ENCODE measurements around the gene ABLIM3. TPM values are rescaled to one million over a fixed set of nuclear protein-coding genes. Genes with fewer than 3 reads are reported as not detected.

The ABLIM3 gene
- total RNA-seq, 1 experiment from 2014 or later: 111 TPM

GRCh38 chr5:149240354-149240998, 99.2 kb downstream of the ABLIM3 start:
- BruUV-seq (replicated peaks): no TSS peak
- CTCF ChIA-PET: no interaction called here
- POLR2A ChIA-PET (ENCODE audit: unreplicated experiment): interaction anchor here (0.5 kb wide), 1 partner anchor 14 kb away, joined by 5 read pairs; no protein-coding TSS in a partner anchor
- no peak for TF ChIP-seq CTCF (conservative IDR thresholded peaks at IDR 0.05)
- TF ChIP-seq EZH2 (IDR thresholded peaks at IDR 0.05; ENCODE audit: low read depth): no peak
- no peaks in the 10 kb centered on the region for H3K4me1 ChIP-seq (replicated peaks; ENCODE audit: insufficient read depth)
- intact Hi-C loops (cut with micrococcal nuclease; ENCODE audit: unreplicated experiment): no loop called here
- H3K4me3 ChIP-seq: no peak overlapping the region
- no peak overlapping the region for H3K4me2 ChIP-seq
- no peak overlapping the region for H2AFZ ChIP-seq
- H3K27me3 ChIP-seq (ENCODE audit: insufficient read depth, low read depth): no peaks in the 10 kb centered on the region
- no peak for DNase-seq
- H3K79me2 ChIP-seq (ENCODE audit: low read depth): no peaks in the 10 kb centered on the region
- no peaks in the 10 kb centered on the region for H3K9me3 ChIP-seq (ENCODE audit: insufficient read depth, low read depth)
- no peaks in the 10 kb centered on the region for H4K20me1 ChIP-seq (ENCODE audit: insufficient read depth)
- H3F3A ChIP-seq (ENCODE audit: insufficient read depth, low read depth): no peaks in the 10 kb centered on the region
- no peak overlapping the region for H3K27ac ChIP-seq
- 0 out of 2 replicates have a peak, but pooled peaks cover 11% of the 10 kb centered on the region for H3K36me3 ChIP-seq (ENCODE audit: low read depth)
- no peaks in the 10 kb centered on the region for H3K9me2 ChIP-seq (ENCODE audit: insufficient read depth)

GRCh38 chr5:149242339-149242738, 101.0 kb downstream of the ABLIM3 start:
- no TSS peak for BruUV-seq (replicated peaks)
- H3K9me3 ChIP-seq (ENCODE audit: insufficient read depth, low read depth): no peaks in the 10 kb centered on the region
- H3K4me3 ChIP-seq: no peak overlapping the region
- no peaks in the 10 kb centered on the region for H3K9me2 ChIP-seq (ENCODE audit: insufficient read depth)
- H3F3A ChIP-seq (ENCODE audit: insufficient read depth, low read depth): no peaks in the 10 kb centered on the region
- H3K36me3 ChIP-seq (ENCODE audit: low read depth): peaks cover 22% of the 10 kb centered on the region; the same call in 1 of the 2 replicates
- H3K4me1 ChIP-seq (replicated peaks; ENCODE audit: insufficient read depth): no peaks in the 10 kb centered on the region
- intact Hi-C loops (cut with micrococcal nuclease; ENCODE audit: unreplicated experiment): no loop called here
- no peaks in the 10 kb centered on the region for H3K79me2 ChIP-seq (ENCODE audit: low read depth)
- H3K27ac ChIP-seq: no peak overlapping the region
- ChIA-PET POLR2A (ENCODE audit: unreplicated experiment) (no interaction called here), CTCF (no interaction called here)
- no peak for TF ChIP-seq EZH2 (IDR thresholded peaks at IDR 0.05; ENCODE audit: low read depth)
- TF ChIP-seq CTCF (conservative IDR thresholded peaks at IDR 0.05): no peak
- H2AFZ ChIP-seq: no peak overlapping the region
- no peak for DNase-seq
- no peaks in the 10 kb centered on the region for H3K27me3 ChIP-seq (ENCODE audit: insufficient read depth, low read depth)
- H4K20me1 ChIP-seq (ENCODE audit: insufficient read depth): no peaks in the 10 kb centered on the region
- no peak overlapping the region for H3K4me2 ChIP-seq

- Histone ChIP-seq H3K79me2 (ENCODE audit: low read depth) (no peaks in the 10 kb centered on the region), H3K9me3 (ENCODE audit: insufficient read depth, low read depth) (no peaks in the 10 kb centered on the region), H3F3A (ENCODE audit: insufficient read depth, low read depth) (no peaks in the 10 kb centered on the region), H3K27me3 (ENCODE audit: insufficient read depth, low read depth) (no peaks in the 10 kb centered on the region), H3K4me1 (replicated peaks; ENCODE audit: insufficient read depth) (no peaks in the 10 kb centered on the region), H3K4me2 (no peak overlapping the region), H3K36me3 (ENCODE audit: low read depth) (peaks cover 20% of the 10 kb centered on the region; the same call in 1 of the 2 replicates), H4K20me1 (ENCODE audit: insufficient read depth) (no peaks in the 10 kb centered on the region), H3K9me2 (ENCODE audit: insufficient read depth) (no peaks in the 10 kb centered on the region), H3K27ac (no peak overlapping the region), H2AFZ (no peak overlapping the region), H3K4me3 (no peak overlapping the region)
- CTCF ChIA-PET: no interaction called here
- no peak for TF ChIP-seq EZH2 (IDR thresholded peaks at IDR 0.05; ENCODE audit: low read depth)
- no peak for TF ChIP-seq CTCF (conservative IDR thresholded peaks at IDR 0.05)
- intact Hi-C loops (cut with micrococcal nuclease; ENCODE audit: unreplicated experiment): no loop called here
- POLR2A ChIA-PET (ENCODE audit: unreplicated experiment): no interaction called here
- DNase-seq: no peak
- no TSS peak for BruUV-seq (replicated peaks)
Observed at GRCh38 chr5:149246906-149247305, 105.6 kb downstream of the ABLIM3 start.
